ENCODE results near the gene SESTD1. TPM values are rescaled to one million over a fixed set of nuclear protein-coding genes. Genes with fewer than 3 reads are reported as not detected.
"Not testable (repeated sequence)": the region's sequence is repeated elsewhere in the genome, so short reads cannot be mapped to it uniquely, and the experiment has no call there.

SESTD1 gene
- total RNA-seq, 2 experiments from 2014 or later = 9.4 to 9.6 TPM

DNA sequence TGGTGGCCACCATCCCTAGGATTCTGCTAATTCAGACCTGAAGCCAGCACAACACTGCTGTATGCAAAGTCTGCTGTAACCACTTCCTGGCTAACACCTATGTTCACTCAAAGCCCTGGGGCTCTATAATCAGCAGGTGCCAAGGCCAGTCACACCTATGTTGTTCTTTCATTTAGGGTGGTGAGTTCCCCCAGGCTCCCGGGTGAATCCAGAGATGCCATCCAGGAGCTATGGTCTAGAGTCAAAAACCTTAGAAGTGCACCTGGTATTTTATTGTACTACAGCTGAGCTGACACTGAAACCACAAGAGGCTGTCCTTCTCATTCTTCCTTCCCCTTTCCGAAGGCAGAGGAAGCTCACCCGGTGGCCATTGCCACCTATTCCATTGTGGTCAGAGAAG, 168.5 kb downstream of the SESTD1 start:
- peak; percentile 87 for ATAC-seq
- DNase-seq = peak; percentile 18
- ChIA-PET POLR2A (no interaction called here), CTCF (interaction anchor here (1.0 kb wide), 1 partner anchor 183 kb away, joined by 3 read pairs; no protein-coding TSS in a partner anchor)
- H3K36me3 Mint-ChIP-seq (ENCODE audit: low read depth) = no peaks in the 10 kb centered on the region
- peaks cover 15% of the 10 kb centered on the region for H3K4me1 Mint-ChIP-seq
- intact Hi-C loops (cut with DNase I, micrococcal nuclease) = no loop called here
- H3K4me3 Mint-ChIP-seq = no peak overlapping the region
- H3K27me3 Mint-ChIP-seq = no peaks in the 10 kb centered on the region
- H3K27ac Mint-ChIP-seq = no peak overlapping the region
- peaks cover 2% of the 10 kb centered on the region for H3K9me3 Mint-ChIP-seq (ENCODE audit: low read depth)

- H3K27ac Mint-ChIP-seq; DNase-seq; H3K36me3 Mint-ChIP-seq (ENCODE audit: low read depth); H3K4me3 Mint-ChIP-seq; intact Hi-C loops (cut with DNase I, micrococcal nuclease); H3K9me3 Mint-ChIP-seq (ENCODE audit: low read depth); POLR2A ChIA-PET; H3K27me3 Mint-ChIP-seq; ATAC-seq; CTCF ChIA-PET: not testable (repeated sequence)
- peaks cover 15% of the 10 kb centered on the region for H3K4me1 Mint-ChIP-seq
These were observed 171.7 kb downstream of the SESTD1 start for GRCh38 chr2:179092912-179093311.

- no peak for ATAC-seq
- no peaks in the 10 kb centered on the region for H3K27me3 Mint-ChIP-seq
- peaks cover 3% of the 10 kb centered on the region for H3K36me3 Mint-ChIP-seq (ENCODE audit: low read depth)
- H3K9me3 Mint-ChIP-seq (ENCODE audit: low read depth) = peaks cover 14% of the 10 kb centered on the region
- H3K27ac Mint-ChIP-seq = no peak overlapping the region
- DNase-seq = no peak
- intact Hi-C loops (cut with DNase I, micrococcal nuclease) = no loop called here
- no peak overlapping the region for H3K4me3 Mint-ChIP-seq
- ChIA-PET CTCF (no interaction called here), POLR2A (no interaction called here)
- no peaks in the 10 kb centered on the region for H3K4me1 Mint-ChIP-seq
These were observed 181.9 kb downstream of the SESTD1 start for GRCh38 chr2:179082697-179083096.

DNA sequence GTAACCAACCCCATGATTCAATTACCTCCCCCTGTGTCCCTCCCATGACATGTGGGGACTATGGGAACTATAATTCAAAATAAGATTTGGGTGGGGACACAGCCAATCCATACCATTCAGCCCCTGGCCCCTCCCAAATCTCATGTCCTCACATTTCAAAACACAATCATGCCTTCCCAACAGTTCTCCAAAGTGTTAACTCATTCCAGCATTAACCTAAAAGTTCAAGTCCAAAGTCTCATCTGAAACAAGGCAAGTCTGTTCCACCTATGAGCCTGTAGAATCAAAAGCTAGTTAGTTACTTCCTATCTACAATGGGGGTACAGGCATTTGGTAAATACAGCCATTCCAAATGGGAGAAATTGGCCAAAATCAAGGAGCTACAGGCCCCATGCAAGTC, 182.7 kb downstream of the SESTD1 start:
- Mint-ChIP-seq H3K9me3 (ENCODE audit: low read depth) (peaks cover 20% of the 10 kb centered on the region), H3K27ac (no peak overlapping the region), H3K27me3 (no peaks in the 10 kb centered on the region), H3K4me3 (no peak overlapping the region), H3K36me3 (ENCODE audit: low read depth) (peaks cover 7% of the 10 kb centered on the region), H3K4me1 (no peaks in the 10 kb centered on the region)
- CTCF ChIA-PET = no interaction called here
- intact Hi-C loops (cut with DNase I, micrococcal nuclease) = no loop called here
- DNase-seq (no peak), ATAC-seq (no peak)
- POLR2A ChIA-PET = interaction anchor here (0.6 kb wide), 1 partner anchor 1817 kb away, joined by 3 read pairs; the partner anchor contains the start of gene NFE2L2

- peaks cover 7% of the 10 kb centered on the region for H3K9me3 Mint-ChIP-seq (ENCODE audit: low read depth)
- ATAC-seq = no peak
These were observed 192.1 kb downstream of the SESTD1 start for GRCh38 chr2:179072527-179072926.

GRCh38 chr2:179071810-179072355, 192.7 kb downstream of the SESTD1 start:
- H3K4me1 Mint-ChIP-seq = peaks cover 5% of the 10 kb centered on the region
- H3K27ac Mint-ChIP-seq = no peak overlapping the region
- no peaks in the 10 kb centered on the region for H3K36me3 Mint-ChIP-seq (ENCODE audit: low read depth)
- POLR2A ChIA-PET = no interaction called here
- peaks cover 2% of the 10 kb centered on the region for H3K9me3 Mint-ChIP-seq (ENCODE audit: low read depth)
- CTCF ChIA-PET = no interaction called here
- no peak for ATAC-seq
- intact Hi-C loops (cut with DNase I, micrococcal nuclease) = no loop called here
- DNase-seq = no peak
- no peak overlapping the region for H3K4me3 Mint-ChIP-seq
- no peaks in the 10 kb centered on the region for H3K27me3 Mint-ChIP-seq

More at GRCh38 chr2:179072527-179072926, 192.1 kb downstream of the SESTD1 start:
- no peaks in the 10 kb centered on the region for H3K27me3 Mint-ChIP-seq
- H3K27ac Mint-ChIP-seq = no peak overlapping the region
- CTCF ChIA-PET = no interaction called here
- POLR2A ChIA-PET = no interaction called here
- no peak for DNase-seq
- intact Hi-C loops (cut with DNase I, micrococcal nuclease) = no loop called here
- no peak overlapping the region for H3K4me3 Mint-ChIP-seq
- peaks cover 5% of the 10 kb centered on the region for H3K4me1 Mint-ChIP-seq
- peaks cover 3% of the 10 kb centered on the region for H3K36me3 Mint-ChIP-seq (ENCODE audit: low read depth)

DNA sequence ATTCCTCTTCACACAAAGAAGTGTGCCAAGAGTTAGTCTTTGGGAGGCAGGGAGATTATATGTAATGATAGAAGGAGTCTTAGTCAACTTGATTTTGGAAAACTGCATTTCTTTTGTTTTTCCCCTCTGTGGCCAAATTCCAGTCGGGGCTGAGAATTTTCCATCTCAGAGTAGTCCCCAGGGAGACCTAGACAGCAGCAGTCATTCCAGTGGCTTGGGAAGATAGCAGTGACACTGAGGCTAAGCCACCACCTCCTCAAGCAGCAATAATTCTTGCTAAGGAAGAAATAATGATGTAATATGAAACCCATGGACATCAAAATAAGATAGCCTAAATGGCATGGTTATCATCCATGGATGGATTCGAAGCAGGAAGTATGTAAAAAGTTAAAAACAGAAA, 193.7 kb downstream of the SESTD1 start:
- Mint-ChIP-seq H3K9me3 (ENCODE audit: low read depth) (no peaks in the 10 kb centered on the region), H3K27ac (no peak overlapping the region), H3K4me1 (peaks cover 5% of the 10 kb centered on the region), H3K36me3 (ENCODE audit: low read depth) (no peaks in the 10 kb centered on the region), H3K27me3 (no peaks in the 10 kb centered on the region), H3K4me3 (no peak overlapping the region)
- DNase-seq = no peak
- intact Hi-C loops (cut with DNase I, micrococcal nuclease) = no loop called here
- CTCF ChIA-PET = no interaction called here
- ATAC-seq = no peak
- POLR2A ChIA-PET = no interaction called here

DNA sequence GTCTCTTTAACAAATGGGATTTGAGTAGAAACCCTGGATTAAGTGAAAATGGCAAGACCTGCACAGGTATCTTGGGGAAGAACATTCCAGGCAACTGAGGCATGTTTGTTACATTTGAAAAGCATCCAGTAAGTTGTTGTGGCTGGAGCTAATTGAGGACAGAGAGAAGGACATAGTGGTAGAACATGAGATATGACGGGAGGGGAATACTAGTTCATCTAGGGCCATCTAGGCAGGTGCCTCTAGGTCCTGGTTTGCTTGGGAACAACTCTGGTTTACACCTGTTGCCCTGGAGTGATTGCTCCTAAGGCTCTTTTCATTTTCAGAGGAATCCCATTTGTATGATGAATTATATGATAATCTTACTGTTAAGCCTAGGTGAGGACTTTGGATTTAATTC, 194.9 kb downstream of the SESTD1 start:
- POLR2A ChIA-PET = no interaction called here

GRCh38 chr2:179068991-179069643, 195.5 kb downstream of the SESTD1 start:
- Mint-ChIP-seq H3K36me3 (ENCODE audit: low read depth) (no peaks in the 10 kb centered on the region), H3K27me3 (no peaks in the 10 kb centered on the region), H3K4me3 (no peak overlapping the region), H3K9me3 (ENCODE audit: low read depth) (peaks cover 1% of the 10 kb centered on the region), H3K4me1 (peaks cover 5% of the 10 kb centered on the region), H3K27ac (no peak overlapping the region)
- DNase-seq (no peak), ATAC-seq (no peak)
- CTCF ChIA-PET = no interaction called here
- POLR2A ChIA-PET = no interaction called here
- intact Hi-C loops (cut with DNase I, micrococcal nuclease) = no loop called here

More for the DNA sequence above, 194.9 kb downstream of the SESTD1 start:
- intact Hi-C loops (cut with DNase I, micrococcal nuclease) = no loop called here
- CTCF ChIA-PET = no interaction called here
- Mint-ChIP-seq H3K27me3 (no peaks in the 10 kb centered on the region), H3K27ac (no peak overlapping the region), H3K36me3 (ENCODE audit: low read depth) (no peaks in the 10 kb centered on the region), H3K4me1 (peaks cover 5% of the 10 kb centered on the region), H3K4me3 (no peak overlapping the region), H3K9me3 (ENCODE audit: low read depth) (no peaks in the 10 kb centered on the region)
- DNase-seq (no peak), ATAC-seq (no peak)

DNA sequence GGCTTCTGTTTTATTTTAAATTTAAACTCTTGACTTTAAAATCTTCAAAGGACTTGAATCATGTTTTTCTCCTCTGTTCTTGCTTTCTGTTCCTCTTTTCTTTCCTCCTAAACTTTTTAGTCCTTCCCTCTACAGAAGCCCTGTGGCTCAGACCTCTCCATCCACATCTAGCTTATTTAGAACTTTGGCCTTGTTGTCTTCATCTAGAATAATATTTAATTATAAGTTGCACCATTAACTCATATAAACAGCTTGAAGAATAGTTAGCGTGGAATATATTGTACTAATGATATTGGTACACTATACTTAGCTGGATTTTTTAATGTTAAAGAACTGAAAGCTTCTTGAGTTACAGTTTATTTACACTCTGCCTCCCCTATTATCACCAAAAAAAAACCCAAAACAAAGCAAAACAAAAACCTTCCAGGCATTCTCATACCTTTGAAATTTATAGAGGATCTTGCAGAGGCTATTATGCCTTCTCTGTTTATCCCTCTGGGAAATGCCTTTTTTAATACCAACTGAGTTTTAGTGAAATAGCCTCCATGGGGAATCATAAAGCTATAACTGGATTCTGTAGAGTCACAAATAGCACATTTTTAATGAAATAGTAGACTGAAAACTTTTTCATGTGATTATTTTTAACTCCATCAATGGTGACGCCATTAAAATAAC, 205.5 kb downstream of the SESTD1 start:
- POLR2A ChIA-PET = no interaction called here
- H3K9me3 Mint-ChIP-seq (ENCODE audit: low read depth) = no peaks in the 10 kb centered on the region
- H3K4me1 Mint-ChIP-seq = no peaks in the 10 kb centered on the region

GRCh38 chr2:179057737-179058136, 206.9 kb downstream of the SESTD1 start:
- ATAC-seq = no peak

More for the DNA sequence above, 205.5 kb downstream of the SESTD1 start:
- intact Hi-C loops (cut with DNase I, micrococcal nuclease) = no loop called here
- no peaks in the 10 kb centered on the region for H3K27me3 Mint-ChIP-seq
- no peak overlapping the region for H3K4me3 Mint-ChIP-seq
- DNase-seq (no peak), ATAC-seq (no peak)
- H3K27ac Mint-ChIP-seq = no peak overlapping the region
- H3K36me3 Mint-ChIP-seq (ENCODE audit: low read depth) = no peaks in the 10 kb centered on the region
- CTCF ChIA-PET = interaction anchor here (1.0 to 1.2 kb wide), 2 partner anchors 70 to 101 kb away, joined by 3 to 4 read pairs; no protein-coding TSS in a partner anchor

DNA sequence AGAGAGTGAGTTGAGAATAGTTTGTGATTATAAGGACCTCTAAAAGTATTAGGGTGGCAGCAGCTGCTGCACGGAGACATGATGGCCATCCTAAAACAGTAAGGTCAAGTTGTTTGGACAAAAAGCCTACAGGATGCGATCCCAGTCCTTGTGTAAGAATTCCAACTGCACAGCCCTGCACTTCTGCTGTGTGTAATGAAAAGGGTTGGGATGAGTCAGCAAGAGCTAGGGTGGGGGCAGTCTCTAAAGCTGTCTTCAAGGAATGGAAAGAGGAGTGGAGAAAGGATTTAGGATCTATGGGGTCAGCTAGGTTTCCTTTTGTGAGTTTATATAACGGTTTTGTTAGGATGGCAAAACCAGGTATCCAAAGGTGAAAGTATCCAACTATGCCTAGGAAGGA, 211.1 kb downstream of the SESTD1 start:
- POLR2A ChIA-PET; CTCF ChIA-PET; DNase-seq; H3K36me3 Mint-ChIP-seq (ENCODE audit: low read depth); H3K4me3 Mint-ChIP-seq; H3K9me3 Mint-ChIP-seq (ENCODE audit: low read depth); H3K27ac Mint-ChIP-seq; ATAC-seq; intact Hi-C loops (cut with DNase I, micrococcal nuclease); H3K27me3 Mint-ChIP-seq: not testable (repeated sequence)
- H3K4me1 Mint-ChIP-seq = peaks cover 17% of the 10 kb centered on the region

More at GRCh38 chr2:179057737-179058136, 206.9 kb downstream of the SESTD1 start:
- ChIA-PET POLR2A (interaction anchor here (0.6 kb wide), 1 partner anchor 35 kb away, joined by 3 read pairs; no protein-coding TSS in a partner anchor), CTCF (no interaction called here)
- no peaks in the 10 kb centered on the region for H3K27me3 Mint-ChIP-seq
- no peak for DNase-seq
- H3K9me3 Mint-ChIP-seq (ENCODE audit: low read depth) = no peaks in the 10 kb centered on the region
- no peaks in the 10 kb centered on the region for H3K36me3 Mint-ChIP-seq (ENCODE audit: low read depth)
- no peaks in the 10 kb centered on the region for H3K4me1 Mint-ChIP-seq
- H3K27ac Mint-ChIP-seq = no peak overlapping the region
- H3K4me3 Mint-ChIP-seq = no peak overlapping the region
- intact Hi-C loops (cut with DNase I, micrococcal nuclease) = no loop called here
